Measurements from ENCODE around the gene CEP63.

The CEP63 gene

DNA sequence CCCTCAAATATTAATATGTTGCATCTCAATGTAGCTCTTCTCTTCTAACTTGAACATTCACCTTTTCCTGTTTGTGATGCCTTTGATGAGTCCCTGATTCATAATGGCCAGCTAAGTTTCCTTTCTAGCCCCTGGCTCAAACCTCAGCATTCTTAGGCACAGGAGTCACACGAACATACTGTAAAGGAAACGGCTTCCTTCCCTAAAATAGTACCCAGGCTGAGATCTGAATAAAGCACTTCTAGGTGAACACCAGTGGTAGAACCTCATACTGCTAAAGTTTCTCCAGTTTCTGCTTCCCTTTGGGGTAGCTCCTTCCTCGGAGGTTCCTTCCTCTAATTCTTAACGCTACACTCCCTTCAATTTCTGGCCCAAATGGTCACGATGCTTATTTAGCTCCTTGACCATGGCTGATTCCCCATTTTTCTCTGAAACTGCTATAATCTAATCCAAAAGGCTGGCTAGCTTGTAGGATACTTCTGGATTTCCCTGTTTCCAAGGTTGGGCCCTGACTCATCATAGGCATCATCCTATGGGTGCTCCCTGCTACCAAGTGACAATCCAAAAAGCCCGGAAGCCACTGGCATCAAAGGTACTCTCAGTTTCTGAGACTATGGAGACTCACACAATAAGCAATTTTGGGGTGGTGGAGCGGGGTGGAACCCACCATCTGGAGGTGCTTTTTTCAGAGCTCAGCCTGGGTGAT lies 2.5 kb upstream of the CEP63 start:
- DNase-seq (ENCODE audit: low spot score), result no peak
- TF ChIP-seq, protein P1, sequence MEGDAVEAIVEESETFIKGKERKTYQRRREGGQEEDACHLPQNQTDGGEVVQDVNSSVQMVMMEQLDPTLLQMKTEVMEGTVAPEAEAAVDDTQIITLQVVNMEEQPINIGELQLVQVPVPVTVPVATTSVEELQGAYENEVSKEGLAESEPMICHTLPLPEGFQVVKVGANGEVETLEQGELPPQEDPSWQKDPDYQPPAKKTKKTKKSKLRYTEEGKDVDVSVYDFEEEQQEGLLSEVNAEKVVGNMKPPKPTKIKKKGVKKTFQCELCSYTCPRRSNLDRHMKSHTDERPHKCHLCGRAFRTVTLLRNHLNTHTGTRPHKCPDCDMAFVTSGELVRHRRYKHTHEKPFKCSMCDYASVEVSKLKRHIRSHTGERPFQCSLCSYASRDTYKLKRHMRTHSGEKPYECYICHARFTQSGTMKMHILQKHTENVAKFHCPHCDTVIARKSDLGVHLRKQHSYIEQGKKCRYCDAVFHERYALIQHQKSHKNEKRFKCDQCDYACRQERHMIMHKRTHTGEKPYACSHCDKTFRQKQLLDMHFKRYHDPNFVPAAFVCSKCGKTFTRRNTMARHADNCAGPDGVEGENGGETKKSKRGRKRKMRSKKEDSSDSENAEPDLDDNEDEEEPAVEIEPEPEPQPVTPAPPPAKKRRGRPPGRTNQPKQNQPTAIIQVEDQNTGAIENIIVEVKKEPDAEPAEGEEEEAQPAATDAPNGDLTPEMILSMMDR (IDR thresholded peaks at IDR 0.05), result no peak
- Histone ChIP-seq H3K4me3 (no peak overlapping the region), H3K27ac (peak overlapping the region; percentile 33 to 98)

DNA sequence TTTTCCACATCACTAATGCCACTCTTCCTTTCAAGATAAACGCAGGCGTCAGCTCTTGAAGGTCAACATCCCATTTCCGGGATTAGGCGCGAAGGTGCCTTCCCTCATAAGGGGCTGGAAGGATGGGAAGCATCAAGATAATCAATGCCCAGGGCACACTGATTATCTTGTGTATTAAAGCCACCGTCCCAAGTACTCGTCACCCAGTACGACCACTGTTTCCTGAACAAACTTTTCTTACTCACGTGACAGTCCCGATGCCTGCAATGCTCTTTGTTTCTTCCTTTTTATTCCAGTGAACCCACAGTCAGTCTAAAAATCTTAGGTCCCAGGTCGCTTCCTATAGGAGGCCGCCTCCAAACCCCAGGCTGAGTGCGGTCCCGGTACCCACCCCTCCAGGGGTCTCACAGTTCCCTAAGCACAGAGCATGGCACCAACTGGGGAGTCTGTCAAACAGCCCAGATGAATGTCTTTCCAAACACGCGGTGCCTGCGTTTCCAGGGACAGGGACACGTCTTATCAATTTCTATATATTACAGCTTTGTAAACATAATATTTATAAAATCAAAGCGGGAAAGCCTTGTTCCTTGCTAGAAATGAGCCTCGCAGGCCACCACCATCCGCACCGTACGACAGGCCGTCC lies 661 bp upstream of the CEP63 start:
- DNase-seq (ENCODE audit: low spot score), result no peak
- Histone ChIP-seq H3K4me3 (peak overlapping the region; percentile 97), H3K27ac (peak overlapping the region; percentile 98 to 99)
- TF ChIP-seq, protein P1 (IDR thresholded peaks at IDR 0.05), result no peak

DNA sequence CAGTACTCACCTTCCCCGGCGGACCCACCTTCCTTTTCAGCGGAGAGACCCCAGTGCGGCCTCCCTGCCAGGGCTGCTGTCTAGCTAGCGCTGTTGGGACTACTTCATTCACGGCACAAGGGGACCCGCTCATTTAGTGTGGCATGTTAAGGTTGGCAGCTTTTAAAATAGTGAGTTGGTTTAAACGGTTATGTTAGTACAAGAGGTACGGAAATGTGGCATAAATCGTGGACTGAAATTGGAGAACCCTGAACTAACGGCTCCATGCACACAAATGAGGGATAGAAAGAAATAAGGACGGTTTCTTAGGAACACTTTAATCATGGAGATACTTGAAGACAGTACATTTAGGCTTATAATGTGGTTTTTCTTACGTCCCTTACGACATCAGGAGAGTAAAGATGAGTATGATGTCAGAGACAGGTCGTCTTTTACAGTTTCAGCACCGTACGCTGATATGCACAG lies 752 bp downstream of the CEP63 start:
- Histone ChIP-seq H3K4me3 (peak overlapping the region; percentile 97), H3K27ac (peak overlapping the region; percentile 98 to 99)
- no peak for DNase-seq (ENCODE audit: low spot score)
- TF ChIP-seq, protein P1 (IDR thresholded peaks at IDR 0.05), result no peak

DNA sequence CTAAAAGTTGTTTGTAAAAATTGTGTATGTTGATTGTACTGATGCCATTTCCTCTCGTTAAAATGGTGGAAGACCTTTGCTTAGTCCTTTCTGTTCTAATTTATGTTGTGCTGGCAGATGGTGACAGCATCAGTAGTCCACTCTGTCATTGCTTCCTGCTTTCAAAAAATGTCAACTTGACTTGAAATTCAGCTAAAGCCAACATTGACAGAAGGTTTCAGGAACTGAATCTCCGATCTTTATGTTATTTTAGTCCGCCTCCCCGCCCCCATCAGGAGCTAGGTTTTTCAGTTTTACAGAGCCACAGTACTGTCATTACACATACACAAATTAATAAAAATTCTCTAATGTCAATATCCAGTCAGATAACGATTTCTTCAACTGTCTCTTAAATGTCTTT lies 1.5 kb downstream of the CEP63 start:
- Histone ChIP-seq H3K27ac (no peak overlapping the region), H3K4me3 (peak overlapping the region; percentile 97)
- TF ChIP-seq, protein P1 (IDR thresholded peaks at IDR 0.05), result no peak
- DNase-seq (ENCODE audit: low spot score), result no peak

DNA sequence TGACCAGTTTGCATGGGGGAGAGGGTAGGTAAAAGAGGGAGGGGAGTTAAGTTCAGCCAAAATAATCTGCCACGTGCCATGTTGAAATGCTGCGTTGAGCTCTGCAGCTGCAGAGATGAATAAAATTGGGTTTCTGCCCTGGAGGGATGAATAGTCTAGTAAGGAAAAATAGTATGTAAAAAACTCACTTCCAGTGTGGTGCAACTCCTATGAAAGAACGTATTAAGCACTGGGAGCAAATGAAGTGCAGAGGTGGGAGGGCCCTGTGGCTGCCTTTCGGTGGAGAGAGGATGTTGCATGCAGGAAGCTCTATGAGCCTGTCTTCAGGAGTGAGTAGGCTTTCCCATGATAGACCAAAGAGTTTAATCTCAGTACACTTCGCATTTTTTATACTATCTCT lies 8.6 kb downstream of the CEP63 start:
- TF ChIP-seq, protein P1 (IDR thresholded peaks at IDR 0.05), result no peak
- DNase-seq (ENCODE audit: low spot score), result no peak
- Histone ChIP-seq H3K4me3 (no peak overlapping the region), H3K27ac (no peak overlapping the region)

DNA sequence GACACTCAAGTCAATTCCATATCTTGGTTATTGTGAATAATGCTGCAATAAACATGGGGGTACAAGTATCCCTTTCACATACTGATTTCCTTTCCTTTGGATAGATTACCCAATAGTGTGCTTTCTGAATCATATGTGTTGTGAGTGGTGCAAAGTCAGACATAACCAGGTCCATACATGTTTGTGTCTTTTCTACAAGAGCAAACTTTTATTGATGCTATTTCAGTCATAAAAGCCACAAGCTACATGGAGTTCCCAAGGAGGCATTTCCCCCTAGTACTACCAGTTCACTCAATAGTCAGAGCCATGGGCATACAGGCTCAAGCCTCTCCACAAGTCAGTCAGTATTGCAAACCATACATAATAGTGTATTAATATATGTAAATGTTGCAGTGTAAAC lies 10.1 kb downstream of the CEP63 start:
- TF ChIP-seq, protein P1 (IDR thresholded peaks at IDR 0.05), result no peak
- Histone ChIP-seq H3K27ac (no peak overlapping the region), H3K4me3 (no peak overlapping the region)
- DNase-seq (ENCODE audit: low spot score), result no peak

Measured in coronary artery (tissue), 2 donors.